Astrocyte of the cerebellum (primary cell): ENCODE data around the gene MYH11.

Source experiments
- DNase-seq: peaks from one replicate; pipeline ENCODE4 v3.0.0-alpha.2; 2011; ENCODE audit warnings: low read depth
- H3K4me3 ChIP-seq: 2 replicates; pipeline ENCODE4 v1.5.1; 2011; ENCODE audit warnings: mild to moderate bottlenecking, low read depth, low read length, moderate library complexity
- in situ Hi-C: cut with HindIII; loops from 2 replicates; pipeline ENCODE4 v1.10.0; 2017; ENCODE audit warnings: low sequenced_read_pairs
- TF ChIP-seq, protein P1 (sequence below): IDR thresholded peaks from 2 replicates; pipeline ENCODE4 v1.5.1; 2012; ENCODE audit warnings: low read length, low read depth, moderate library complexity, mild to moderate bottlenecking; ENCODE audit errors: missing control alignments

The MYH11 gene

GRCh38 chr16:15808071-15808470 lies 48.8 kb downstream of the MYH11 start:
- in situ Hi-C loops, result no loop called here
- no peak overlapping the region for H3K4me3 ChIP-seq
- TF ChIP-seq, protein P1, sequence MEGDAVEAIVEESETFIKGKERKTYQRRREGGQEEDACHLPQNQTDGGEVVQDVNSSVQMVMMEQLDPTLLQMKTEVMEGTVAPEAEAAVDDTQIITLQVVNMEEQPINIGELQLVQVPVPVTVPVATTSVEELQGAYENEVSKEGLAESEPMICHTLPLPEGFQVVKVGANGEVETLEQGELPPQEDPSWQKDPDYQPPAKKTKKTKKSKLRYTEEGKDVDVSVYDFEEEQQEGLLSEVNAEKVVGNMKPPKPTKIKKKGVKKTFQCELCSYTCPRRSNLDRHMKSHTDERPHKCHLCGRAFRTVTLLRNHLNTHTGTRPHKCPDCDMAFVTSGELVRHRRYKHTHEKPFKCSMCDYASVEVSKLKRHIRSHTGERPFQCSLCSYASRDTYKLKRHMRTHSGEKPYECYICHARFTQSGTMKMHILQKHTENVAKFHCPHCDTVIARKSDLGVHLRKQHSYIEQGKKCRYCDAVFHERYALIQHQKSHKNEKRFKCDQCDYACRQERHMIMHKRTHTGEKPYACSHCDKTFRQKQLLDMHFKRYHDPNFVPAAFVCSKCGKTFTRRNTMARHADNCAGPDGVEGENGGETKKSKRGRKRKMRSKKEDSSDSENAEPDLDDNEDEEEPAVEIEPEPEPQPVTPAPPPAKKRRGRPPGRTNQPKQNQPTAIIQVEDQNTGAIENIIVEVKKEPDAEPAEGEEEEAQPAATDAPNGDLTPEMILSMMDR, result no peak
- no peak for DNase-seq

DNA sequence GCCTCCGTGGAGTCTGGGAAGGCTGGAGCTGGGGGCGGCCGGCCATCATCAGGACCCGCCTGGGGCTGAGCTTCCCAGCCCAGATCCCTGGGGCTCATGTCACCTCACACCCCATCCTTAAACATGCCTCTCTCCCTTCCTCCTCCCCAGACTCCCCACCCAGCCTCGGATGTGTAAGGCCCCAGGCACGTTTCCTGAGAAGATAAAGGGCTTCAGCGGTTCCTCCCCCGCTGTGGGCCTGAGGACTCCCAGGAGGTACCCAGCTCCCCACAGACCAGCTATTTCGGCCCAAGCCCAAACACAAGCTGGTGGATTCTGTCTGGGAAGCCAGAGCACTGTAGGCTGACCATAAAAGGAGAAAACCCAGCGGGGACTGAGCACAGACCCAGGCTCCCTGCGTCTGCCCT lies 49.2 kb downstream of the MYH11 start:
- no peak overlapping the region for H3K4me3 ChIP-seq

GRCh38 chr16:15803618-15804017 lies 53.2 kb downstream of the MYH11 start:
- TF ChIP-seq, protein P1, result no peak
- DNase-seq, result no peak
- no peak overlapping the region for H3K4me3 ChIP-seq
- in situ Hi-C loops, result no loop called here

More for the DNA sequence above, 49.2 kb downstream of the MYH11 start:
- TF ChIP-seq, protein P1, result no peak
- in situ Hi-C loops, result no loop called here
- DNase-seq, result peak; percentile 12

- no peak for DNase-seq
- H3K4me3 ChIP-seq, result no peak overlapping the region
- in situ Hi-C loops, result no loop called here
- TF ChIP-seq, protein P1, result no peak
These were observed 56.9 kb downstream of the MYH11 start for GRCh38 chr16:15799851-15800495.

DNA sequence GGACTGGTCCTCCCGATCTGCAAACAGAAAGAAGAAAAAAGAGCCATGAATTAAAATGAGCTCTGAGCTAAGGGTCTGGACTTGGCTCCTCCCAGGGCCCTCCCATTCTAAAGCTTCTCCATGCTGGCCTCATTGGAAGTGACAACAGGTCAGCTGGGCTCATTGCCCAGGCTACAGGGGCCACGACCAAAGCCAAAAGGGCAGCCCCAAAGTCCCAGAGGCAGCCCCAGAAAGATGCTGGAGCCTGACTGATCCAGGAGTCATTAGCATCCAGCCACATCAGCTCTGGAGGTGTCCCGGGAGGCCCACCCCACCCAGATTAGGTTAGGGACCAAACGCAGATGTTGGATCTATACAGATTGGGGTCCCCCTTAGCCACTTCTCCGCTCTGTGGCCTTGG lies 58.2 kb downstream of the MYH11 start:
- no peak overlapping the region for H3K4me3 ChIP-seq
- TF ChIP-seq, protein P1, result no peak
- no peak for DNase-seq
- in situ Hi-C loops, result no loop called here

GRCh38 chr16:15796885-15797284 lies 59.9 kb downstream of the MYH11 start:
- in situ Hi-C loops, result no loop called here
- no peak overlapping the region for H3K4me3 ChIP-seq
- DNase-seq, result no peak
- TF ChIP-seq, protein P1, result no peak
